ENCODE results near the gene TMED1.
"Not testable (repeated sequence)": the region's sequence is repeated elsewhere in the genome, so short reads cannot be mapped to it uniquely, and the experiment has no call there.

TMED1 gene

GRCh38 chr19:10871711-10872545 lies 35.9 kb upstream of the TMED1 start:
- Histone ChIP-seq H3K9ac (ENCODE audit: low read depth, low read length) (peak overlapping the region; percentile 81), H3K4me3 (ENCODE audit: low read depth, low read length) (peak overlapping the region; percentile 79), H3K9me3 (ENCODE audit: control insufficient read depth, insufficient read depth, low read length) (no peaks in the 10 kb centered on the region), H3K27me3 (ENCODE audit: control insufficient read depth, insufficient read depth, low read length) (no peaks in the 10 kb centered on the region), H3K4me1 (ENCODE audit: control insufficient read depth, insufficient read depth, low read length) (no peaks in the 10 kb centered on the region), H3K36me3 (ENCODE audit: control insufficient read depth, insufficient read depth, low read length) (no peaks in the 10 kb centered on the region)

GRCh38 chr19:10870955-10871603 lies 35.1 kb upstream of the TMED1 start, which contains the start of gene CARM1:
TSS of gene CARM1 (plus strand) at chr19:10871553. CDS start at chr19:10871703, 150 bp downstream.
- H3K4me3 ChIP-seq (ENCODE audit: low read depth, low read length): peak within 1 kb of the TSS; percentile 79
- no peaks in the 10 kb centered on the region for H3K4me1 ChIP-seq (ENCODE audit: control insufficient read depth, insufficient read depth, low read length)
- no peaks in the 10 kb centered on the region for H3K36me3 ChIP-seq (ENCODE audit: control insufficient read depth, insufficient read depth, low read length)
- H3K27me3 ChIP-seq (ENCODE audit: control insufficient read depth, insufficient read depth, low read length): no peaks in the 10 kb centered on the region
- no peaks in the 10 kb centered on the region for H3K9me3 ChIP-seq (ENCODE audit: control insufficient read depth, insufficient read depth, low read length)
- H3K9ac ChIP-seq (ENCODE audit: low read depth, low read length): peak within 1 kb of the TSS; percentile 81

GRCh38 chr19:10870501-10870954 lies 34.5 kb upstream of the TMED1 start:
- H3K27me3 ChIP-seq (ENCODE audit: control insufficient read depth, insufficient read depth, low read length): no peaks in the 10 kb centered on the region
- H3K9ac ChIP-seq (ENCODE audit: low read depth, low read length): peak overlapping the region; percentile 24
- peak overlapping the region; percentile 42 for H3K4me3 ChIP-seq (ENCODE audit: low read depth, low read length)
- no peaks in the 10 kb centered on the region for H3K4me1 ChIP-seq (ENCODE audit: control insufficient read depth, insufficient read depth, low read length)
- no peaks in the 10 kb centered on the region for H3K9me3 ChIP-seq (ENCODE audit: control insufficient read depth, insufficient read depth, low read length)
- H3K36me3 ChIP-seq (ENCODE audit: control insufficient read depth, insufficient read depth, low read length): no peaks in the 10 kb centered on the region

GRCh38 chr19:10869872-10870311 lies 33.9 kb upstream of the TMED1 start:
- not testable (repeated sequence) for H3K4me3 ChIP-seq (ENCODE audit: low read depth, low read length); H3K36me3 ChIP-seq (ENCODE audit: control insufficient read depth, insufficient read depth, low read length); H3K4me1 ChIP-seq (ENCODE audit: control insufficient read depth, insufficient read depth, low read length); H3K27me3 ChIP-seq (ENCODE audit: control insufficient read depth, insufficient read depth, low read length); H3K9me3 ChIP-seq (ENCODE audit: control insufficient read depth, insufficient read depth, low read length); H3K9ac ChIP-seq (ENCODE audit: low read depth, low read length)

- H3K4me3 ChIP-seq (ENCODE audit: low read depth, low read length): no peak overlapping the region
- no peaks in the 10 kb centered on the region for H3K4me1 ChIP-seq (ENCODE audit: control insufficient read depth, insufficient read depth, low read length)
- no peaks in the 10 kb centered on the region for H3K27me3 ChIP-seq (ENCODE audit: control insufficient read depth, insufficient read depth, low read length)
- H3K36me3 ChIP-seq (ENCODE audit: control insufficient read depth, insufficient read depth, low read length): no peaks in the 10 kb centered on the region
- H3K9me3 ChIP-seq (ENCODE audit: control insufficient read depth, insufficient read depth, low read length): no peaks in the 10 kb centered on the region
- no peak overlapping the region for H3K9ac ChIP-seq (ENCODE audit: low read depth, low read length)
These were observed 33.0 kb upstream of the TMED1 start for GRCh38 chr19:10868872-10869547.

GRCh38 chr19:10866495-10866894 lies 30.5 kb upstream of the TMED1 start:
- H3K27me3 ChIP-seq (ENCODE audit: control insufficient read depth, insufficient read depth, low read length): no peaks in the 10 kb centered on the region
- no peaks in the 10 kb centered on the region for H3K9me3 ChIP-seq (ENCODE audit: control insufficient read depth, insufficient read depth, low read length)
- H3K36me3 ChIP-seq (ENCODE audit: control insufficient read depth, insufficient read depth, low read length): no peaks in the 10 kb centered on the region
- no peaks in the 10 kb centered on the region for H3K4me1 ChIP-seq (ENCODE audit: control insufficient read depth, insufficient read depth, low read length)
- no peak overlapping the region for H3K9ac ChIP-seq (ENCODE audit: low read depth, low read length)
- no peak overlapping the region for H3K4me3 ChIP-seq (ENCODE audit: low read depth, low read length)

GRCh38 chr19:10864538-10864899 lies 28.5 kb upstream of the TMED1 start:
- no peaks in the 10 kb centered on the region for H3K36me3 ChIP-seq (ENCODE audit: control insufficient read depth, insufficient read depth, low read length)
- no peaks in the 10 kb centered on the region for H3K27me3 ChIP-seq (ENCODE audit: control insufficient read depth, insufficient read depth, low read length)
- H3K4me3 ChIP-seq (ENCODE audit: low read depth, low read length): no peak overlapping the region
- H3K9me3 ChIP-seq (ENCODE audit: control insufficient read depth, insufficient read depth, low read length): no peaks in the 10 kb centered on the region
- no peak overlapping the region for H3K9ac ChIP-seq (ENCODE audit: low read depth, low read length)
- no peaks in the 10 kb centered on the region for H3K4me1 ChIP-seq (ENCODE audit: control insufficient read depth, insufficient read depth, low read length)

GRCh38 chr19:10863107-10863717 lies 27.2 kb upstream of the TMED1 start:
- H3K9me3 ChIP-seq (ENCODE audit: control insufficient read depth, insufficient read depth, low read length): no peaks in the 10 kb centered on the region
- no peak overlapping the region for H3K4me3 ChIP-seq (ENCODE audit: low read depth, low read length)
- H3K27me3 ChIP-seq (ENCODE audit: control insufficient read depth, insufficient read depth, low read length): no peaks in the 10 kb centered on the region
- no peaks in the 10 kb centered on the region for H3K4me1 ChIP-seq (ENCODE audit: control insufficient read depth, insufficient read depth, low read length)
- no peak overlapping the region for H3K9ac ChIP-seq (ENCODE audit: low read depth, low read length)
- H3K36me3 ChIP-seq (ENCODE audit: control insufficient read depth, insufficient read depth, low read length): no peaks in the 10 kb centered on the region

GRCh38 chr19:10862561-10863106 lies 26.6 kb upstream of the TMED1 start:
- H3K4me1 ChIP-seq (ENCODE audit: control insufficient read depth, insufficient read depth, low read length): no peaks in the 10 kb centered on the region
- H3K9ac ChIP-seq (ENCODE audit: low read depth, low read length): no peak overlapping the region
- H3K36me3 ChIP-seq (ENCODE audit: control insufficient read depth, insufficient read depth, low read length): no peaks in the 10 kb centered on the region
- no peaks in the 10 kb centered on the region for H3K27me3 ChIP-seq (ENCODE audit: control insufficient read depth, insufficient read depth, low read length)
- no peaks in the 10 kb centered on the region for H3K9me3 ChIP-seq (ENCODE audit: control insufficient read depth, insufficient read depth, low read length)
- H3K4me3 ChIP-seq (ENCODE audit: low read depth, low read length): no peak overlapping the region

- H3K4me1 ChIP-seq (ENCODE audit: control insufficient read depth, insufficient read depth, low read length): no peaks in the 10 kb centered on the region
- no peaks in the 10 kb centered on the region for H3K9me3 ChIP-seq (ENCODE audit: control insufficient read depth, insufficient read depth, low read length)
- no peak overlapping the region for H3K4me3 ChIP-seq (ENCODE audit: low read depth, low read length)
- H3K9ac ChIP-seq (ENCODE audit: low read depth, low read length): no peak overlapping the region
- no peaks in the 10 kb centered on the region for H3K36me3 ChIP-seq (ENCODE audit: control insufficient read depth, insufficient read depth, low read length)
- H3K27me3 ChIP-seq (ENCODE audit: control insufficient read depth, insufficient read depth, low read length): no peaks in the 10 kb centered on the region
These were observed 25.2 kb upstream of the TMED1 start for GRCh38 chr19:10861103-10861651.

GRCh38 chr19:10858204-10858828 lies 22.3 kb upstream of the TMED1 start:
- no peaks in the 10 kb centered on the region for H3K4me1 ChIP-seq (ENCODE audit: control insufficient read depth, insufficient read depth, low read length)
- no peaks in the 10 kb centered on the region for H3K27me3 ChIP-seq (ENCODE audit: control insufficient read depth, insufficient read depth, low read length)
- H3K9ac ChIP-seq (ENCODE audit: low read depth, low read length): no peak overlapping the region
- no peak overlapping the region for H3K4me3 ChIP-seq (ENCODE audit: low read depth, low read length)
- no peaks in the 10 kb centered on the region for H3K9me3 ChIP-seq (ENCODE audit: control insufficient read depth, insufficient read depth, low read length)
- H3K36me3 ChIP-seq (ENCODE audit: control insufficient read depth, insufficient read depth, low read length): no peaks in the 10 kb centered on the region

All from iPS-15b (cell line).